ENCODE data around the gene PWWP2A. TPM values are rescaled to one million over a fixed set of nuclear protein-coding genes. Genes with fewer than 3 reads are reported as not detected.

The PWWP2A gene
- total RNA-seq, 1 experiment from 2014 or later, result 20.6 TPM

- no peak for DNase-seq (ENCODE audit: unreplicated experiment)
- H3K4me3 Mint-ChIP-seq (ENCODE audit: unreplicated experiment), result no peak overlapping the region
- H3K27me3 Mint-ChIP-seq (ENCODE audit: insufficient read depth, unreplicated experiment), result no peaks in the 10 kb centered on the region
- H3K27ac Mint-ChIP-seq (ENCODE audit: low read depth, unreplicated experiment), result no peak overlapping the region
- ChIA-PET CTCF (interaction anchor here (0.6 to 1.5 kb wide), 7 partner anchors 11 to 310 kb away, joined by 3 to 6 read pairs (median 3); no protein-coding TSS in a partner anchor), POLR2A (interaction anchor here (0.6 to 1.6 kb wide), 4 partner anchors 12 to 179 kb away, joined by 3 to 5 read pairs (median 3); partner anchors contain the start of gene PWWP2A)
- BruUV-seq (replicated peaks), result no TSS peak
- TF ChIP-seq, protein P1, sequence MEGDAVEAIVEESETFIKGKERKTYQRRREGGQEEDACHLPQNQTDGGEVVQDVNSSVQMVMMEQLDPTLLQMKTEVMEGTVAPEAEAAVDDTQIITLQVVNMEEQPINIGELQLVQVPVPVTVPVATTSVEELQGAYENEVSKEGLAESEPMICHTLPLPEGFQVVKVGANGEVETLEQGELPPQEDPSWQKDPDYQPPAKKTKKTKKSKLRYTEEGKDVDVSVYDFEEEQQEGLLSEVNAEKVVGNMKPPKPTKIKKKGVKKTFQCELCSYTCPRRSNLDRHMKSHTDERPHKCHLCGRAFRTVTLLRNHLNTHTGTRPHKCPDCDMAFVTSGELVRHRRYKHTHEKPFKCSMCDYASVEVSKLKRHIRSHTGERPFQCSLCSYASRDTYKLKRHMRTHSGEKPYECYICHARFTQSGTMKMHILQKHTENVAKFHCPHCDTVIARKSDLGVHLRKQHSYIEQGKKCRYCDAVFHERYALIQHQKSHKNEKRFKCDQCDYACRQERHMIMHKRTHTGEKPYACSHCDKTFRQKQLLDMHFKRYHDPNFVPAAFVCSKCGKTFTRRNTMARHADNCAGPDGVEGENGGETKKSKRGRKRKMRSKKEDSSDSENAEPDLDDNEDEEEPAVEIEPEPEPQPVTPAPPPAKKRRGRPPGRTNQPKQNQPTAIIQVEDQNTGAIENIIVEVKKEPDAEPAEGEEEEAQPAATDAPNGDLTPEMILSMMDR (IDR thresholded peaks at IDR 0.05; ENCODE audit: unreplicated experiment), result no peak
- peaks cover 28% of the 10 kb centered on the region for H3K36me3 Mint-ChIP-seq (ENCODE audit: insufficient read depth, unreplicated experiment)
- intact Hi-C loops (cut with micrococcal nuclease), result loop anchor here (5.0 kb wide), 1 partner anchor 62 kb away; no protein-coding TSS in a partner anchor
- H3K9me3 Mint-ChIP-seq (ENCODE audit: unreplicated experiment), result no peaks in the 10 kb centered on the region
- H3K4me1 Mint-ChIP-seq (ENCODE audit: insufficient read depth, unreplicated experiment), result peaks cover 17% of the 10 kb centered on the region
Observed at GRCh38 chr5:160084144-160084543, 35.1 kb downstream of the PWWP2A start.

GRCh38 chr5:160083501-160083900 is 35.7 kb downstream of the PWWP2A start:
- no TSS peak for BruUV-seq (replicated peaks)
- TF ChIP-seq, protein P1 (IDR thresholded peaks at IDR 0.05; ENCODE audit: unreplicated experiment), result no peak
- Mint-ChIP-seq H3K27me3 (ENCODE audit: insufficient read depth, unreplicated experiment) (no peaks in the 10 kb centered on the region), H3K4me1 (ENCODE audit: insufficient read depth, unreplicated experiment) (peaks cover 17% of the 10 kb centered on the region), H3K9me3 (ENCODE audit: unreplicated experiment) (no peaks in the 10 kb centered on the region), H3K36me3 (ENCODE audit: insufficient read depth, unreplicated experiment) (peaks cover 24% of the 10 kb centered on the region), H3K27ac (ENCODE audit: low read depth, unreplicated experiment) (no peak overlapping the region), H3K4me3 (ENCODE audit: unreplicated experiment) (no peak overlapping the region)
- POLR2A ChIA-PET, result interaction anchor here (1.2 to 1.6 kb wide), 2 partner anchors 11 to 23 kb away, joined by 3 to 5 read pairs; no protein-coding TSS in a partner anchor
- DNase-seq (ENCODE audit: unreplicated experiment), result peak; percentile 31
- intact Hi-C loops (cut with micrococcal nuclease), result loop anchor here (5.0 kb wide), 1 partner anchor 61 kb away; no protein-coding TSS in a partner anchor
- CTCF ChIA-PET, result interaction anchor here (0.6 to 1.5 kb wide), 6 partner anchors 11 to 310 kb away, joined by 3 to 5 read pairs (median 3); no protein-coding TSS in a partner anchor

- Mint-ChIP-seq H3K4me3 (ENCODE audit: unreplicated experiment) (no peak overlapping the region), H3K36me3 (ENCODE audit: insufficient read depth, unreplicated experiment) (peaks cover 23% of the 10 kb centered on the region), H3K4me1 (ENCODE audit: insufficient read depth, unreplicated experiment) (peaks cover 17% of the 10 kb centered on the region), H3K9me3 (ENCODE audit: unreplicated experiment) (no peaks in the 10 kb centered on the region), H3K27me3 (ENCODE audit: insufficient read depth, unreplicated experiment) (no peaks in the 10 kb centered on the region), H3K27ac (ENCODE audit: low read depth, unreplicated experiment) (no peak overlapping the region)
- ChIA-PET CTCF (interaction anchor here (0.7 to 1.5 kb wide), 2 partner anchors 307 to 308 kb away, joined by 3 to 5 read pairs; no protein-coding TSS in a partner anchor), POLR2A (interaction anchor here (0.7 to 1.6 kb wide), 2 partner anchors 17 to 23 kb away, joined by 3 to 5 read pairs; no protein-coding TSS in a partner anchor)
- intact Hi-C loops (cut with micrococcal nuclease), result loop anchor here (5.0 kb wide), 1 partner anchor 61 kb away; no protein-coding TSS in a partner anchor
- peak; percentile 61 for DNase-seq (ENCODE audit: unreplicated experiment)
- TF ChIP-seq, protein P1 (IDR thresholded peaks at IDR 0.05; ENCODE audit: unreplicated experiment), result no peak
- BruUV-seq (replicated peaks), result no TSS peak
Observed at GRCh38 chr5:160082614-160083500, 36.4 kb downstream of the PWWP2A start.

- intact Hi-C loops (cut with micrococcal nuclease), result loop anchor here (1.0 to 5.0 kb wide), 3 partner anchors 59 to 310 kb away; no protein-coding TSS in a partner anchor
- Mint-ChIP-seq H3K36me3 (ENCODE audit: insufficient read depth, unreplicated experiment) (peaks cover 33% of the 10 kb centered on the region), H3K4me3 (ENCODE audit: unreplicated experiment) (no peak overlapping the region), H3K4me1 (ENCODE audit: insufficient read depth, unreplicated experiment) (peaks cover 17% of the 10 kb centered on the region), H3K27me3 (ENCODE audit: insufficient read depth, unreplicated experiment) (no peaks in the 10 kb centered on the region), H3K27ac (ENCODE audit: low read depth, unreplicated experiment) (no peak overlapping the region), H3K9me3 (ENCODE audit: unreplicated experiment) (no peaks in the 10 kb centered on the region)
- ChIA-PET CTCF (interaction anchor here (0.6 to 3.2 kb wide), 27 partner anchors 8 to 376 kb away, joined by 3 to 45 read pairs (median 4); no protein-coding TSS in a partner anchor), POLR2A (interaction anchor here (0.6 to 1.4 kb wide), 3 partner anchors 72 to 1347 kb away, joined by 3 to 4 read pairs (median 4); partner anchors contain the start of gene FAM200C)
- DNase-seq (ENCODE audit: unreplicated experiment), result no peak
- TF ChIP-seq, protein P1 (IDR thresholded peaks at IDR 0.05; ENCODE audit: unreplicated experiment), result no peak
- no TSS peak for BruUV-seq (replicated peaks)
Observed at GRCh38 chr5:160081495-160081894, 37.8 kb downstream of the PWWP2A start.

Data from MCF 10A (cell line).